ENCODE measurements around the gene SLC16A13.
A peak's percentile ranks its signal among the peaks of the same experiment; 100 is the strongest.
"Not testable (repeated sequence)": the region's sequence is repeated elsewhere in the genome, so short reads cannot be mapped to it uniquely, and the experiment has no call there.

SLC16A13 gene

GRCh38 chr17:7034955-7035590 lies 742 bp upstream of the SLC16A13 start:
- no peak for DNase-seq

- DNase-seq = no peak
These were observed 2.4 kb downstream of the SLC16A13 start for GRCh38 chr17:7038025-7038862.

- DNase-seq = no peak
These were observed 4.0 kb downstream of the SLC16A13 start for GRCh38 chr17:7039832-7040231.

GRCh38 chr17:7041607-7042500 lies 6.0 kb downstream of the SLC16A13 start:
- DNase-seq = no peak

GRCh38 chr17:7042501-7043181 lies 6.8 kb downstream of the SLC16A13 start:
- DNase-seq = no peak

- DNase-seq = no peak
These were observed 7.3 kb downstream of the SLC16A13 start for GRCh38 chr17:7043182-7043496.

- peak; percentile 91 for DNase-seq
These were observed 7.8 kb downstream of the SLC16A13 start, which contains the start of gene SLC16A11 for GRCh38 chr17:7043497-7044198. TSS of gene SLC16A11 (minus strand) at chr17:7044092. CDS start at chr17:7043513, 579 bp downstream.

GRCh38 chr17:7045492-7046126 lies 9.8 kb downstream of the SLC16A13 start:
- DNase-seq = peak; percentile 51

GRCh38 chr17:7046127-7046724 lies 10.4 kb downstream of the SLC16A13 start:
- DNase-seq = no peak

- DNase-seq = not testable (repeated sequence)
These were observed 11.0 kb downstream of the SLC16A13 start for GRCh38 chr17:7046725-7047397.

GRCh38 chr17:7047566-7047965 lies 11.8 kb downstream of the SLC16A13 start:
- no peak for DNase-seq

GRCh38 chr17:7048968-7049367 lies 13.2 kb downstream of the SLC16A13 start:
- no peak for DNase-seq

GRCh38 chr17:7050583-7050982 lies 14.8 kb downstream of the SLC16A13 start:
- not testable (repeated sequence) for DNase-seq

GRCh38 chr17:7056386-7056785 lies 20.6 kb downstream of the SLC16A13 start:
- no peak for DNase-seq

GRCh38 chr17:7058831-7059447 lies 23.1 kb downstream of the SLC16A13 start:
- no peak for DNase-seq

GRCh38 chr17:7060165-7060891 lies 24.5 kb downstream of the SLC16A13 start:
- DNase-seq = no peak

- no peak for DNase-seq
These were observed 27.8 kb downstream of the SLC16A13 start for GRCh38 chr17:7063518-7064094.

GRCh38 chr17:7064261-7064660 lies 28.4 kb downstream of the SLC16A13 start:
- no peak for DNase-seq

GRCh38 chr17:7067198-7067597 lies 31.4 kb downstream of the SLC16A13 start:
- no peak for DNase-seq

Measured in NCI-H1436 (cell line).